ENCODE measurements around the gene ORAI2.

- TF ChIP-seq, protein P1, sequence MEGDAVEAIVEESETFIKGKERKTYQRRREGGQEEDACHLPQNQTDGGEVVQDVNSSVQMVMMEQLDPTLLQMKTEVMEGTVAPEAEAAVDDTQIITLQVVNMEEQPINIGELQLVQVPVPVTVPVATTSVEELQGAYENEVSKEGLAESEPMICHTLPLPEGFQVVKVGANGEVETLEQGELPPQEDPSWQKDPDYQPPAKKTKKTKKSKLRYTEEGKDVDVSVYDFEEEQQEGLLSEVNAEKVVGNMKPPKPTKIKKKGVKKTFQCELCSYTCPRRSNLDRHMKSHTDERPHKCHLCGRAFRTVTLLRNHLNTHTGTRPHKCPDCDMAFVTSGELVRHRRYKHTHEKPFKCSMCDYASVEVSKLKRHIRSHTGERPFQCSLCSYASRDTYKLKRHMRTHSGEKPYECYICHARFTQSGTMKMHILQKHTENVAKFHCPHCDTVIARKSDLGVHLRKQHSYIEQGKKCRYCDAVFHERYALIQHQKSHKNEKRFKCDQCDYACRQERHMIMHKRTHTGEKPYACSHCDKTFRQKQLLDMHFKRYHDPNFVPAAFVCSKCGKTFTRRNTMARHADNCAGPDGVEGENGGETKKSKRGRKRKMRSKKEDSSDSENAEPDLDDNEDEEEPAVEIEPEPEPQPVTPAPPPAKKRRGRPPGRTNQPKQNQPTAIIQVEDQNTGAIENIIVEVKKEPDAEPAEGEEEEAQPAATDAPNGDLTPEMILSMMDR (IDR thresholded peaks at IDR 0.05): no peak
- no peak for TF ChIP-seq EP300 (IDR thresholded peaks at IDR 0.05)
Observed at GRCh38 chr7:102426268-102427018, 6.9 kb upstream of the ORAI2 start.
